ENCODE data around the gene THAP9.

DNA sequence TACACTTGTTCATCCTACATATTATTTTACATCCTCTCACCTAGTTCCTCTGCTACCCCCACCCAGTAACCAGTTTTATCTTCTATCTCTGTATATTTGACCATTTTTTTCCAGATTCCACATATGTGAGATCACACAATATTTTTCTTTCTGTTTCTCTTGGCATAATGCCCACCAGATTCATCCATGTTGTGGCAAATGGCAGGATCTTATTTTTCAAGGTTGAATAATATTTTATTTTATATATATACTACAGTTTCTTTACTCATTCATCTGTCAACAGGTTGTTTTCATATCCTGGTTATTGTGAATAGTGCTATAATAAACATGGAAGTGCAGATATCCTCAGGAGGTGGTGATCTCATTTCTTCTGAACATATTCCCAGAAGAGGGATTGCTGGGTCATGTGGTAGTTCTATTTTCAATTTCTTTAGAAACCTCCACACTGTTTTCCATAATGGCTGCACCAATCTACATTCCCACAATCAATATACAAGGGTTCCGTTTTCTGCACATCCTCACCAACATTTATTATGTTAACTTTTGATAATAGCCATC is 48.2 kb downstream of the THAP9 start:
- TF ChIP-seq, protein P1, sequence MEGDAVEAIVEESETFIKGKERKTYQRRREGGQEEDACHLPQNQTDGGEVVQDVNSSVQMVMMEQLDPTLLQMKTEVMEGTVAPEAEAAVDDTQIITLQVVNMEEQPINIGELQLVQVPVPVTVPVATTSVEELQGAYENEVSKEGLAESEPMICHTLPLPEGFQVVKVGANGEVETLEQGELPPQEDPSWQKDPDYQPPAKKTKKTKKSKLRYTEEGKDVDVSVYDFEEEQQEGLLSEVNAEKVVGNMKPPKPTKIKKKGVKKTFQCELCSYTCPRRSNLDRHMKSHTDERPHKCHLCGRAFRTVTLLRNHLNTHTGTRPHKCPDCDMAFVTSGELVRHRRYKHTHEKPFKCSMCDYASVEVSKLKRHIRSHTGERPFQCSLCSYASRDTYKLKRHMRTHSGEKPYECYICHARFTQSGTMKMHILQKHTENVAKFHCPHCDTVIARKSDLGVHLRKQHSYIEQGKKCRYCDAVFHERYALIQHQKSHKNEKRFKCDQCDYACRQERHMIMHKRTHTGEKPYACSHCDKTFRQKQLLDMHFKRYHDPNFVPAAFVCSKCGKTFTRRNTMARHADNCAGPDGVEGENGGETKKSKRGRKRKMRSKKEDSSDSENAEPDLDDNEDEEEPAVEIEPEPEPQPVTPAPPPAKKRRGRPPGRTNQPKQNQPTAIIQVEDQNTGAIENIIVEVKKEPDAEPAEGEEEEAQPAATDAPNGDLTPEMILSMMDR (IDR thresholded peaks at IDR 0.05; ENCODE audit: low read depth, low read length, poor library complexity, severe bottlenecking), result no peak
- TF ChIP-seq EZH2phosphoT487 (IDR thresholded peaks at IDR 0.05; ENCODE audit: borderline replicate concordance, low read length), result no peak
